Activated CD8-positive, alpha-beta memory T cell treated with anti-CD3 and anti-CD28 coated beads, Interleukin-2, amount 50 U/mL, for 48 hours (primary cell): ENCODE results near the gene BABAM1.

Experiments
- DNase-seq: peaks from one replicate; pipeline ENCODE4 v3.0.0-alpha.2; 2020

Gene BABAM1

DNA sequence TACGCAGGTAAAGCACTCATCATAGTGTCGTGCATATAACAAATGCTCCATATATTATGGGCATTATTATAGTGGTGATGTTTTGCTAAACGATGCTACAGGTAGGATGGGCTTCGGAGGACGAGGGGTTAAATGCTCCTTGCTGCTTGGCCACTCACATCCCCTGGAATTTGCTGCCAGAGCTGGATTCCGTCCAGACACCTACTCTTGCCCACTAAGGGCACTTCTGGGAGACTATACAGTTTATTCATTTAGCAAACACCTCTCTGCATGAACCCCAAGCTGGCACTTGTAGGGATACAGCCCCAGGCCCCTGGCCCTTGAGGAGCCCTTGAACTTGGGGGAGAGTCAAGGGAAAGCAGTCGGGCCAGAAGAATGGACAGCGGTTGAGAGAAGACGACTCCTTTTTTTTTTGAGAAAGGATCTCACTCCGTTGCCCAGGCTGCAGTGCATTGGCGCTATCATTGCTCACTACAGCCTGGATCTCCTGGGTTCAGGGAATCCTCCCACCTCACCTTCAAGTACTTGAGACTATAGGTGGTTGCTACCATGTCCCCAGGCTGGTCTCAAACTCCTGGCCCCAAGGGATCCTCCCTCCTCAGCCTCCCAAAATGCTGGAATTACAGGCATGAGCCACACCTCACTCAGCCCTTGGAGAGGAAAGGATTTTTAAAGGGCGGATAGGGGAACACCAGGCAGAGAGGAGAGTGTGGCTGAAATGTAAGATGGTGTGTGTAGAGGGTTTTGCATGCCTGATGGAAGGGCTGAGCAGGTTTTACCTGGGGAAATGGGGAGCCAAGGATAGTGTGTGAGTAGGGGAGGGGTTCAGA, 37.4 kb downstream of the BABAM1 start:
- DNase-seq: no peak

DNA sequence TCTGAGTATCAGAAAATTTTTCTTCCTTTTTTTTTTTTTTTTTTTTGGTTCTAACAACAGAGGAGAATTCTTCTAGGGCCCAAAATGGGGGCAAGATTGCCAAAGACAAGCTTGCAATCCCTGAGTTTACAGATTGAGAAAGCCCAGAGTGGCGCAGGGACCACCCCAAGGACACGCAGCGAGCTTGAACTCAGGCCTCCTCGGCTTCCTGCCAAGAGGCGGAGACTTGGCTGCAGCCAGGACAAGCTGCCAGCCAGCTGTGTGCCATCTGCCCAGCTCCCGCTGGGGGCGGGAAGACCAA, 37.9 kb downstream of the BABAM1 start:
- DNase-seq: no peak

DNA sequence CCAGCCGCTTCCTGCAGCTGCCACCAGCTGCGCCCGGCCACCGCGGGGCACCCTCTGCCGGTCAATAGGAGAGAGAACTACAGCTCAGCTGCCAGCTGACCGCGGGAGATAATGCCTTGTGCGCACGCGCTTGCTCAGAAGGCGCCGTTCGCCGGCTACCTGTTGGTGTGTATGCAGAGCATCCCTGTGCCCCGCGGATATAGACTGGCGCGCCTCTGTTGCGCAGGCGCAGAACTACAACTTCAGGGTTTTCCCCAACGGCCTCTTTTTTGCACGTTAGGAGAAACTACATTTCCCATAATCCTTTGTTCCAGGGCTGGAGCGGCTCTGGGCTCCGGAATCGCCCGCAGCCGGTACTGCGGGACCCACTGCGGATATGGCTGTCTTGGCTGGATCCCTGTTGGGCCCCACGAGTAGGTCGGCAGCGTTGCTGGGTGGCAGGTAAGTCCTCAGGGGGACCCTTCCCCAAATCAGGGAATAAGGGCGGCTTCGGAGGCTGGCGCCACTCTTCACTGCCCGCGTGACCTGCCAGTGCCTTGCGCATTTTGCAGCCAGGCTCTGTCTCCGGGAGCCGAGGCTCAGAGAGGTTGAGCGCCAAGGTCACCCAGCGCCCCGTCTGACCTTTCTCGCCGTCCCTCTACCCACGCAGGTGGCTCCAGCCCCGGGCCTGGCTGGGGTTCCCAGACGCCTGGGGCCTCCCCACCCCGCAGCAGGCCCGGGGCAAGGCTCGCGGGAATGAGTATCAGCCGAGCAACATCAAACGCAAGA, 38.5 kb downstream of the BABAM1 start, which contains the start of gene MRPL34:
Gene MRPL34 (plus strand): TSS at position 356 of the 768 bp plus-strand sequence. CDS start 21 bp downstream, at position 377.
- DNase-seq: peak; percentile 96

- no peak for DNase-seq
Measured at GRCh38 chr19:17306285-17306714, 39.1 kb downstream of the BABAM1 start.

DNA sequence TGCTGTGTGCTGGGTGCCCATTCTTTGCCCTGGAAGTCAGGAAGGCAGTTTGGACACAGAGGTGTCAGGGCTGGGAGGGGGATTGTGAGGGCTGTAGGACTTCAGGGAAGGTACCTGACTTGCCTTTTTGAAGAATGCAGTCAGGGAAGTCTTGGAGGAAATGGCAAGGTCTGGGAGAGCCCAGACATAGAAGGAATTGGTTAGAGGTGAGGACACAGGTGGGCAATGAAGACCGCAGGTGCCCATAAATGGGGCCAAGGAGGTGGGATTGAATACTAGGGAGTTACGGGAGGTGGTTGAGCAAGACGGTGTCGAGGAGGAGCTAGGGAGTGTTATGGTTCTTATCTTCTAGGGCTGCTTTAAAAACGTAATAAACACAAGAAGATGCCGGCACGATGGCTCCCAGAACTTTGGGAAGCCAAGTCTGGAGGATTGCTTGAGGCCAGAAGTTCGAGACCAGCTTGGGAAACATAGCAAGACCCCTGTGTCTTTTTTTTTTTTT, 40.7 kb downstream of the BABAM1 start:
- DNase-seq: no peak

DNA sequence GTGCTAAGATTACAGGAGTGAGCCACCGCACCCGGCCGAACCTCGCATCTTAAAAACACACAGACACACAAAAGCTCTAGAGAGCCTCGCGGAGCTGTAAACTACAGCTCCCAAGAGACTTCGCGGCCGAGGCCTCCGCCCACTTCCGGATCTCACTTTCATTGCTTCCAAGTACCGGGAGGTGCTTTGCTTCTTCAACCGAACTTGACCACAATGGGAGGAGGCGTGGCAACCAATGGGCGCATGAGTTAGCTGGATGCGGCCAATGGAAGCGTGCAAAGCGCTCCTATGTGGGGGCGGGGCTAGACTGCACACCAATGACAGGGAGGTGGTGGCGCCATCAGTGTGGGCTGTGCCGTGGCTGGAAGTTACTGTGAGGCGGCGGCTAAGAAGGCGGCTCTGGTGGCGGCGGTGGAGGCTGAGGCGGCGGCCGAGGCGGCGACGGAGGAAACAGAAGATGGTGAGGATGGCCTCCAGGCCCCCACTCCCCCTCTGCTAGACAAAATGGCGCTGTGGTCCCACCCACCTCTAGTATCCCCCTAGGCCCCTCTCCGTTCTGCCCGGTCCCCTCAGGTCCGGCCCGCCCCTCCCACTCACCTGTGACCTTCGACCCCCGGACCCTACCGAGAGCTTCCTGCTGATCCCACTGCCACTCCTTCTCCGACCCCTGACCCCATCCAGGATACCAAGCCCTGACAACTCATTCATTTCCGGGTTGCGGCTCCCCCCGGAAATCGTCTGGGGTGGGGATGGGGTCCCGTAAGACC, 42.1 kb downstream of the BABAM1 start, which contains the start of gene DDA1:
Gene DDA1 (plus strand): TSS at position 366 of the 767 bp plus-strand sequence. CDS start 92 bp downstream, at position 458.
- peak; percentile 96 for DNase-seq

DNA sequence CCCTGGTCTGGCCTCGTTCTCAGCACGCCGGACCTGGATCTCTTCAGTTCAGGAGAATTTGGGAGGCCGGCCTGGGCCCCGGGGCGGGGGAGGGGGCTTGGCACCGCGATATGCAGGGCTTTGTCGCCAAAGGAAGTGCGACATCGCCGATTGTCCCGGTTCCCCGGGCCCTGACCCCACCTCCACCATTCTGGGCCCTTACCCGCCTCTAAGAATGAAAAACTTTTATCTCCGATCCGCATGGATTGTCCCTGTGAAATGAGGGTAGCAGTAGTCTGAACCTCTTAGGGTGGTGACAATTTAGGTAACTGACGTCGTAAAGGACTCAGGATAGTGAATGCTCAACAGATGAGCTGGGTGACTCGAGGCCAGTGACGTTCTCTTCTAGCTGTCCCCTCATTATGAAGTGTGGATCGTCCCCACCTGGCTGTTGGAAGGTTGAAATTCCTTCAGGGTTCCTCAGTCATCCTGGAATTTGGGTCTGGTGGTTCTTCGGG, 42.8 kb downstream of the BABAM1 start:
- DNase-seq: no peak

- DNase-seq: no peak
Measured at GRCh38 chr19:17311455-17312188, 44.4 kb downstream of the BABAM1 start.

DNA sequence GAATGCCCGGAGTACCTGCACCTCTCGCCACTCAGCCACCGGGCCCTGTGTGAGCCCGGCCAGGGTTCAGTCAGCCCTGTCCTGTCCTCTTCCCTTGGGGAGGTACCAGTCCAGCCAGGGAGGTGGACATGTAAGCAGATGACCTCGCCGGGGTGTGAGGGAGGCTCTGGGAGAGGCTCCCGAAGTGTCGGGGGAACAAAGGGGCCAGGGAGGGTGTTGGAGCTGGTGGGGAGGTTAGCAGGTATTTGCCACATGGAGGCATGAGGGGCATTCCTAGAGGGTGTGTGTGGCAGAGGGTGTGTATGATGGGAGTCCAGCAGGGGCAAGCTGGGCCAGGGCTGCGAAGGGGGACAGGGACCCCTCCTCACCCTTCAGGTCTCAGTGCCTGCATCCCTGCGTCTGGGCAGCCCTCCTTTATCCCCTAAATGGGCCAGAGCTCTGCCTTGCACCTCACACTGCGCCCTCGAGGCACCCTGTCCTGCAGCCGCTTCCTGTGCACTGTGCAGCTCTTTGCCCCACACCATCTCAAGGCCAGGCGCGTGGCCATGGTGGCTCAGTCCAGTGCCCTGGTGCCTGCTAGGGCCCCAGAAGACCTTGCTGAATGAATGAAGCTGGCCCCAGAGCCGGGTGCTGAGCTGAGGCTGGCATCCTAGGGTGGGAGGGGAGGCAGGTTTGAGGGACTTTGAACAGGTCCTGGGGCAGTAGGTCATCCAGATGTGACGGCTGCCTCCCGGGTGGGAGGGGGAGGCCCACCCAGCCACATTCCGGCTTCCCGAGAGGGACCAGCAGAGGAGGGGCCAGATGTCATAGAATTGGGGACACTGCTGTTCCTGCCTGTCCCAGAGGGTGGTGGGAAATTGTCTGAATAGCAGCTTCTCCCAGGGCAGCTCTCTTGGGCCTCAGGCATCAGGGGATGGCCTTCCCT, 45.2 kb downstream of the BABAM1 start:
- no peak for DNase-seq

- DNase-seq: no peak
Measured at GRCh38 chr19:17314007-17314593, 46.9 kb downstream of the BABAM1 start.

DNA sequence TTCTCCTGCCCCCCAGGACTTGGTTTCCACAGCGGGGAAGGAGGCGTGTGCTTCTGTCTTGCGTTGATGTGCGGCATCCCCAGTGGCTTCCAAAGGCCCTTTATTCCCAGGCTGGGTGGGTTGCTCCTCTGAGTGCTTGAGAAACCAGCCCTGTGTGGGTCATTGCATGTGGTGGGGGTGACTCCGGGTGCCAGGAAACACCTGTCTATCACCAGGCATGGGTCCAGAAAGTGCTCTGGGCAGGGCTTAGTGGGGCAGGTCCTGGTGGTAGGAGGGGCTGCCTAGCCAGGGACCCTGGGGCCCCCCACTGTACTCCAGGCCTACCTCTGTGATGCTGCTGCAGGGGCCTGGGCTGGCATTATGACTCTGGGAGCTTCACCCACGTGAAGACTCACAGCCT, 51.7 kb downstream of the BABAM1 start:
- DNase-seq: no peak

- DNase-seq: no peak
Measured at GRCh38 chr19:17319473-17320238, 52.4 kb downstream of the BABAM1 start.

- no peak for DNase-seq
Measured at GRCh38 chr19:17320435-17320834, 53.2 kb downstream of the BABAM1 start.

GRCh38 chr19:17321655-17322489, 54.6 kb downstream of the BABAM1 start:
- DNase-seq: no peak

GRCh38 chr19:17322854-17323253, 55.6 kb downstream of the BABAM1 start:
- no peak for DNase-seq

DNA sequence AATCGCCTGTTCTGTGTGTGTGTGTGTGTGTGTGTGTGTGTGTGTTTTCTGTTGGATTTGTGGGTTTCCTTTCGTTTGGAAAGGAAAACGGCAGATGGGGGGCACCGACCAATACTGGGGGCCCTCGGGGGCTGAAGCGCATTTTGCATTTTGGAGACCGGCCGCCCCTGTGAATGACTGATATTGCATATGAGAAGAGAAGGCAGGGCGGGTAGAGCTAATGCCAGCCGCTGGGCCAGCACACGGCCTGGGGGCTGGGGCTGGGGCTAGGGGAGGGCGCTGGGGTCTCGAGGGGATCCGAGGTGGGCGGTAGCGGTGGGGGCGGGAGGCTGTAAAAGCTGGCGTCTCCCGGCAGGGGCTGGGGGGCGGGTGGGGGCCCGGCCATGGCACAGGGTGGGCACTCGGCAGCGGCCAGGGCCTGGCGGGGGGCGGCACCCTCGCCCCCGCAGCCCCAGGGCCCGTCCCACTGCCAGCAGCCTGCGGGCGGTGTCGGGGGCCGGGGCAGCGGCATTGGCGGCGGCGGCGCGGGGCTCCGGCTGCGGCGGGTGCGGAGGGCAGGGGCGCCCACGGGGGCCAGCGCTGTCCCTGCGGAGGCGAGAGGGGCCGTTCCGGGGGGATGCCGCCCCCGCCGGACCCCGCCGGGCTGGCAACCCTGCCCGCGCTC, 56.2 kb downstream of the BABAM1 start:
- DNase-seq: no peak

DNA sequence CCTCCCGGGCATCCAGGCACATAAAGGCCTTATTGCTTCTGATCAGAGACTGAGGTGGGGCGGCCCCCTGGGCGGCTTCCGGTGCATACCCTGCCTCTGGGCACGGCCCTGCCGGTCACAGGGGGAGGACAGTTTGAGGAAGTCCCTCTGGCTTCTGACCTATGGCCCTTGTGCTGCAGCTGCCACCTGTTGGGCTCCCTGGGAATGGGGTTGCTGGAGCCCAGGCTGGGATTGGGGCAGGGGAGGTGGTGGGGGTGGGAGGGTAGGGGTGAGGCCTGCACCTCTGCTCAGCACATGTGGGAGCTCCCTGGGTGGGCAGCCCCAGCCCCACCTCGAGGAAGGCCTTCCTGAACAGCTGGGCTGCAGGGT, 56.7 kb downstream of the BABAM1 start:
- no peak for DNase-seq

DNA sequence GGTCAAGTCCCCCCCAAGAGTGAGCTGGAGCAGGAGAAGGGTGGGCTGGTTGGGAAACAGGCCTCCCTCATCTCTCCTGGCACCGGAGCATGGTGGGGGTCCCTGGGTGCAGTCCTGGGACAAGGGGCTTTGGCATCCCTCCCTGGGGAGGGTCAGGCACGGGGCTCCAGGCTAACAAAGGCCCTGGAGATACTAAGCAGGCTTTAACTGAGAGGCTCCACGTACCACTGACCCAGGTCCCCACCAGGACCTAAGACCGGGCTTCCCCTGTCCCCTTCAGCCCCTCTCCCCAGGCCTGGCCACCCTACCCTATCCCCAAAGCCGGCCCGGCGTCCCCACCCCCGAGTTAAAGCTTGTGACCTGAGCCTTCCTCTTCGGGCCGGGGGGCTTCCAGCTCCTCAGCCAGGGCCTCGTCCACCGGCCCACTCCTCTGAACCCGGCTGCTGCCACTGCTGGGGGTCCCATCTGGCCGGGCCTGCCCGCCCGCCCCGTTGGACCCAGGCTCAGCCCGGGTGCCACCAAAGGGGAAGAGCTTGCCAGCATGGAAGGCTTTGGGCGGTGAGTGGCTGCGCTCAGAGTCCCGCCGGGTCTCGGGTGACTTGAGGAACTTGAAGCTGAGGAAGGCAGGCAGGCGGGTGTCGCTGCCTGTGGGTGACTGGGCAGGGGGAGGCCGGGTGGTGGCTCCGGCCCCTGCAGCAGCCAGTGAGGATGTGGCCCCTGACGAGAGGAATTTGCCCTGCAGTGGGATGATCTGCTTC, 57.3 kb downstream of the BABAM1 start:
- DNase-seq: no peak
